ENCODE results near the gene SAP25.

DNA sequence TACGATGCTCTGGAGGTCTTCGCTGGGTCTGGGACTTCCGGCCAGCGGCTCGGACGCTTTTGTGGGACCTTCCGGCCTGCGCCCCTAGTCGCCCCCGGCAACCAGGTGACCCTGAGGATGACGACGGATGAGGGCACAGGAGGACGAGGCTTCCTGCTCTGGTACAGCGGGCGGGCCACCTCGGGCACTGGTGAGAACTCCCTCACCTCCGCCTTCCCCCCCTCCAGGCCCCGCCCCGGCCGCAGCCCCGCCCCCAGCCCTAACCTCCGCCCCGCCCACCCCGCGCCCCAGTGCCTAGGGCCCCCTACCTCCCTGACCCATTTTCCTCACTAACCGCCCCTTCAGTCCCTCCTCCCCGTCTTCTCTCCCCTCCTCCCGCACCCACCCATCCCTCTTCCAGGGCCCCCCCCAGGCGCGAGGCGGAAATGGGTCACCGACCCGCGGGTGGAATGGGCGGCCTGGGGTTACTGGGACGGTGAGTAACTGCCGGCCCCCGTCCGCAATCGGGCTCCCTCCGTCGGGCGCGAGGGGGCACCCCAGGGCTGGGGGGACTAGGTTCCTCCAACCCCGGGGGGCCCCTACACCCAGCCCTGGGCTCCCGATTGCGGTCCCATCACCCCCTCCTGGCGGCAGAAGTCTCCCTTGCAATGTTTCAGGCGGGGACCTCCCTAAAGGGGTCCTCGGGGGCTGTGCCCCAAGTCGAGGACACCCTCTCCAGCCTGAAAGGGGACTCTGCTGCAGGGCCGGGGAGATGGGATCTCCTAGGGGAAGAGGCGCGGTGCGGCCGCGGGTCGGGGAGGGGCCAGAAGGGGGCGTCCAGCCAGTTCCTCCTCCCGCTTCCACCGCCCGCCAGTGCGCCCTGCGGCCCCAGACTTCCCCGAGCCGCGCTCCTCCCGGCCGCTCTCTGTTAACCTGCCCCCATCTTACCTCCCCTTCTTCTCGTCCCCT lies 30.6 kb upstream of the SAP25 start:
- TF ChIP-seq, protein P1, sequence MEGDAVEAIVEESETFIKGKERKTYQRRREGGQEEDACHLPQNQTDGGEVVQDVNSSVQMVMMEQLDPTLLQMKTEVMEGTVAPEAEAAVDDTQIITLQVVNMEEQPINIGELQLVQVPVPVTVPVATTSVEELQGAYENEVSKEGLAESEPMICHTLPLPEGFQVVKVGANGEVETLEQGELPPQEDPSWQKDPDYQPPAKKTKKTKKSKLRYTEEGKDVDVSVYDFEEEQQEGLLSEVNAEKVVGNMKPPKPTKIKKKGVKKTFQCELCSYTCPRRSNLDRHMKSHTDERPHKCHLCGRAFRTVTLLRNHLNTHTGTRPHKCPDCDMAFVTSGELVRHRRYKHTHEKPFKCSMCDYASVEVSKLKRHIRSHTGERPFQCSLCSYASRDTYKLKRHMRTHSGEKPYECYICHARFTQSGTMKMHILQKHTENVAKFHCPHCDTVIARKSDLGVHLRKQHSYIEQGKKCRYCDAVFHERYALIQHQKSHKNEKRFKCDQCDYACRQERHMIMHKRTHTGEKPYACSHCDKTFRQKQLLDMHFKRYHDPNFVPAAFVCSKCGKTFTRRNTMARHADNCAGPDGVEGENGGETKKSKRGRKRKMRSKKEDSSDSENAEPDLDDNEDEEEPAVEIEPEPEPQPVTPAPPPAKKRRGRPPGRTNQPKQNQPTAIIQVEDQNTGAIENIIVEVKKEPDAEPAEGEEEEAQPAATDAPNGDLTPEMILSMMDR (IDR thresholded peaks at IDR 0.05; ENCODE audit: poor library complexity, severe bottlenecking), result peak; percentile 47
- TF ChIP-seq POLR2AphosphoS5 (IDR thresholded peaks at IDR 0.05) (no peak), TAF1 (IDR thresholded peaks at IDR 0.05; ENCODE audit: low read depth) (no peak), EP300 (conservative IDR thresholded peaks at IDR 0.05; ENCODE audit: poor library complexity, severe bottlenecking) (no peak), EZH2 (IDR thresholded peaks at IDR 0.05; ENCODE audit: borderline replicate concordance, insufficient read depth, low read length, poor library complexity, severe bottlenecking) (no peak), RAD21 (conservative IDR thresholded peaks at IDR 0.05) (no peak), SMC3 (conservative IDR thresholded peaks at IDR 0.05; ENCODE audit: poor library complexity) (no peak), MXI1 (conservative IDR thresholded peaks at IDR 0.05; ENCODE audit: poor library complexity, severe bottlenecking) (no peak)
- TF ChIP-seq, protein P2, sequence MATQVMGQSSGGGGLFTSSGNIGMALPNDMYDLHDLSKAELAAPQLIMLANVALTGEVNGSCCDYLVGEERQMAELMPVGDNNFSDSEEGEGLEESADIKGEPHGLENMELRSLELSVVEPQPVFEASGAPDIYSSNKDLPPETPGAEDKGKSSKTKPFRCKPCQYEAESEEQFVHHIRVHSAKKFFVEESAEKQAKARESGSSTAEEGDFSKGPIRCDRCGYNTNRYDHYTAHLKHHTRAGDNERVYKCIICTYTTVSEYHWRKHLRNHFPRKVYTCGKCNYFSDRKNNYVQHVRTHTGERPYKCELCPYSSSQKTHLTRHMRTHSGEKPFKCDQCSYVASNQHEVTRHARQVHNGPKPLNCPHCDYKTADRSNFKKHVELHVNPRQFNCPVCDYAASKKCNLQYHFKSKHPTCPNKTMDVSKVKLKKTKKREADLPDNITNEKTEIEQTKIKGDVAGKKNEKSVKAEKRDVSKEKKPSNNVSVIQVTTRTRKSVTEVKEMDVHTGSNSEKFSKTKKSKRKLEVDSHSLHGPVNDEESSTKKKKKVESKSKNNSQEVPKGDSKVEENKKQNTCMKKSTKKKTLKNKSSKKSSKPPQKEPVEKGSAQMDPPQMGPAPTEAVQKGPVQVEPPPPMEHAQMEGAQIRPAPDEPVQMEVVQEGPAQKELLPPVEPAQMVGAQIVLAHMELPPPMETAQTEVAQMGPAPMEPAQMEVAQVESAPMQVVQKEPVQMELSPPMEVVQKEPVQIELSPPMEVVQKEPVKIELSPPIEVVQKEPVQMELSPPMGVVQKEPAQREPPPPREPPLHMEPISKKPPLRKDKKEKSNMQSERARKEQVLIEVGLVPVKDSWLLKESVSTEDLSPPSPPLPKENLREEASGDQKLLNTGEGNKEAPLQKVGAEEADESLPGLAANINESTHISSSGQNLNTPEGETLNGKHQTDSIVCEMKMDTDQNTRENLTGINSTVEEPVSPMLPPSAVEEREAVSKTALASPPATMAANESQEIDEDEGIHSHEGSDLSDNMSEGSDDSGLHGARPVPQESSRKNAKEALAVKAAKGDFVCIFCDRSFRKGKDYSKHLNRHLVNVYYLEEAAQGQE (IDR thresholded peaks at IDR 0.05; ENCODE audit: borderline replicate concordance), result no peak
